Measurements from ENCODE around the gene HLA-DOA. TPM values are rescaled to one million over a fixed set of nuclear protein-coding genes. Genes with fewer than 3 reads are reported as not detected.

Gene HLA-DOA
- total and polyA plus RNA-seq, 10 of the 15 experiments (the other 5 are each of a cell fraction or from before 2014, with no cell fraction given), result 8.8 to 108 (median 58.3) TPM

DNA sequence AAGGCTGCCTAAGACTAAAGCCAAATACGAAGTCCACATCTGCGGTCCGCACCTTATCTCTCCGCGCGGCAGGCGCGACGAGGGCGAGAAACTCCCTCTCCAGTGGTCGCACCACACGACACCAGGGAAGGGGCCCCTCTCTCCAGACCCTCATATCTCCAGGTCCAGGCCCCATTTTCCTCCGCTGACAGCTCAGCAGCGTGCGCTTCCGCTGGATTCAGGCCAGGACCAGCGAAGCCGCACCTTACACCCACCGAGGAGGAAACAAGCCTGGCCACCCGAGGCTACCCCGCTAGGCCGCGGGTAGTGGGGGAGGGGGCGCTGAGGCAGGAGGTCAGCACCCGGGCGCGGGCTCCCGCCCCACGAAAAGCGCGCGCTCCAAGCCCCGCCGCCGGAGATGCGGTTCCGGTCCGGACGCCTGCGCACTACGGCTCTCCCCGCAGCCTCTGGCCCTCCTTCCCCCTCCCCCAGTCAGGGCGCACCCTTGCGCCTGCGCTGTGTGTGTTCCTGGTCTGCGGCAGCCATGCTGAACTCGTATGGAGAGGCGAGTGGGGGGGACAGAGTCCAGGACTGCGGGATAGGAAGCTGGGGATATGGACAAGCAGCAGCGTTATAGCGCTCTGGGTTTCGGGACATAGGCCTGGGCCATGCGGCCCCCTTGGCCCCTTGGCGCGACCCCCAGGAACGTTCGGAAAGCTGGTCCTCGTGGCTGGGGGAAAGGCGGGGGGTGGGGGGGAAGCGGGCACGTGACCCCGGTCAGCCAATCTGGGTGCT, 41.1 kb downstream of the HLA-DOA start, which contains the start of gene BRD2 (continued):
- TF ChIP-seq FOXK2 (IDR thresholded peaks at IDR 0.05), result 0 out of 2 replicates have a peak, but pooled peaks have one; percentile 30

DNA sequence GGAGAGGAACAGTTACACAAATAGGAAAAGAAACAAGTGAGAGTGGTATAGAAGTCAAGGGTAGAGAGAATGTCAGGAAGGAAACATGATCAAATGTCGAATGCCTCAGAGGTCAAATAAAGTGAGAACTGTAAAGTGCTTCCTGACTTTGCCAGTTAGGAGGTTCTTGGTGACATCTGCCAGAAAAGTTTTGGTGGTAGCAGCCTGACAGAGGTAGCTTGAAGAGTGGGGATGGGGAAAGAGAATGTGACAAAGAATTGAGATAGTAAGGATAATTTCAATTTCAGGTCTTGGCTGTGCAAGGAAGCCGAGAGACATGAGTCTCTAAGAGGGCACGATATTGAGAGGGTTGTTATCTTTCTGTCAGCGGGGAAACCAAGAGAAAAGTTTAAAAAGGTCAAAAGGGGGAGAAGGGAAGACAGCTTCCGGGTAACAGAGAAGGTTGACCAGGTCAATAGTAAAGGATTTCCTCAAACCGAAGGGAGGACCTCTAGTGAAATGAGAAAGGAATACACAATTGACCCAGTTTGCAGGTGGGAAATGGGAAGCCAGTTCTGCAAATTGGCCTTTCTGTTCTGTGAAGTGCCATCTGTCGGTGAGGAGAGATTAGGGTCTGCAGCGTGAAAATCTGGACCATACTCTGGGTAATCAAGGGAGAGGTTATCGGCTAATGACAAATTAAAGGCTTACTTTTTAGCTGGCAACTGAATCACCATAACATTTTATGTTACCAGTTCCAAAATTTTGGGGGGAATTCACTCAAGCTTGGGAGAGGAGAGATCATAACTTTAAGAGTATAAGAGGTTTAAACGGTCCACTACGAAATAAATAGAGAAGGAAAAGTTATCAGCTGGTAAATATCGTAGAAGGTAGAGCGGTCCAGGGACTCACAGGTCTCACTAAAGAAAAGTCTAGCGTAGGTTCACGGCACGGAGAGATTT, 42.0 kb downstream of the HLA-DOA start:
- Histone ChIP-seq H3K79me2 (ENCODE audit: control insufficient read depth, insufficient read depth, low read length) (peaks cover 61% of the 10 kb centered on the region), H3K4me2 (ENCODE audit: control insufficient read depth, insufficient read depth) (peak overlapping the region; percentile 98), H3K9me3 (replicated peaks; ENCODE audit: control insufficient read depth, insufficient read depth, low read length) (no peaks in the 10 kb centered on the region), H3K27ac (ENCODE audit: control insufficient read depth, insufficient read depth) (peak overlapping the region; percentile 100), H3K9ac (ENCODE audit: control insufficient read depth, insufficient read depth, low read length) (peak overlapping the region; percentile 100), H3K4me3 (peak overlapping the region; percentile 90), H2AFZ (ENCODE audit: control insufficient read depth, low read depth, low read length) (peak overlapping the region; percentile 88), H4K20me1 (ENCODE audit: control insufficient read depth, insufficient read depth) (no peaks in the 10 kb centered on the region), H3K36me3 (ENCODE audit: control insufficient read depth in 2 of 2, insufficient read depth in 2 of 2, low read length in 1 of 2) (peaks cover 1 to 2% of the 10 kb centered on the region in 2 experiments; a peak in 2 of 4 replicates), H3K27me3 (replicated peaks in 1 of 2; ENCODE audit: control insufficient read depth in 2 of 2, insufficient read depth in 2 of 2, low read length in 1 of 2) (no peaks in the 10 kb centered on the region), H3K4me1 (ENCODE audit: control insufficient read depth, insufficient read depth, low read length) (peaks cover 8% of the 10 kb centered on the region)
- ChIA-PET SMC1A (ENCODE audit: uncharacterized antibody, unreplicated experiment) (interaction anchor here (0.6 to 17.2 kb wide), 10 partner anchors 12 to 82 kb away, joined by 3 to 347 read pairs (median 7); partner anchors contain the start of genes HLA-DMA and HLA-DMB), CTCF (interaction anchor here (0.9 to 13.8 kb wide), 15 partner anchors 13 to 356 kb away, joined by 3 to 243 read pairs (median 8); partner anchors contain the start of genes HLA-DMA and HLA-DMB), RAD21 (ENCODE audit: unreplicated experiment) (interaction anchor here (0.7 to 12.2 kb wide), 13 partner anchors 8 to 129 kb away, joined by 3 to 224 read pairs (median 4); partner anchors contain the start of genes HLA-DMA, HLA-DMB and TAP2), POLR2A (interaction anchor here (0.8 to 16.6 kb wide), 17 partner anchors 11 to 145 kb away, joined by 3 to 486 read pairs (median 4); partner anchors contain the start of genes HLA-DMA, HLA-DMB, HLA-DPA1 and HLA-DPB1)
- in situ Hi-C loops (cut with MboI) (loop anchor here (25.0 kb wide), 2 partner anchors 1405 to 1695 kb away; partner anchors contain the start of gene LTA), intact Hi-C loops (cut with micrococcal nuclease; ENCODE audit: unreplicated experiment) (no loop called here)
- DNase-seq (ENCODE audit: low read depth, low spot score) (no peak), FAIRE-seq (peak; percentile 87), ATAC-seq (no peak)
- under 1% methylated on average over 16 of the region's 16 CpGs for WGBS (ENCODE audit: insufficient coverage, insufficient replicate concordance, low lambda C conversion rate, missing lambda C conversion rate)
- no TSS peak for BruUV-seq (replicated peaks)
- TF ChIP-seq RAD21 (IDR thresholded peaks at IDR 0.05; ENCODE audit: insufficient read depth, low read depth, low read length) (peak; percentile 29; the same call in 1 of the 2 replicates), MYB (IDR thresholded peaks at IDR 0.05; ENCODE audit: borderline replicate concordance, low read depth, low read length) (no peak), SREBF2 (IDR thresholded peaks at IDR 0.05; ENCODE audit: low read length) (no peak), NBN (IDR thresholded peaks at IDR 0.05) (peak; percentile 47; the same call in 1 of the 2 replicates), SMC3 (IDR thresholded peaks at IDR 0.05; ENCODE audit: borderline replicate concordance, low read length) (peak; percentile 43; the same call in 1 of the 2 replicates), CBFB (IDR thresholded peaks at IDR 0.05; ENCODE audit: low read depth) (peak; percentile 21; the same call in 1 of the 2 replicates), SMARCA5 (IDR thresholded peaks at IDR 0.05) (peak; percentile 76; the same call in 1 of the 2 replicates), BMI1 (IDR thresholded peaks at IDR 0.05; ENCODE audit: borderline replicate concordance) (no peak), SREBF1 (IDR thresholded peaks at IDR 0.05; ENCODE audit: low read length) (no peak), IKZF2 (IDR thresholded peaks at IDR 0.05) (peak in 1 of 2 experiments; percentile 27; a peak in 1 of 4 replicates), POLR2AphosphoS5 (IDR thresholded peaks at IDR 0.05; ENCODE audit: low read length) (no peak; the same call in 1 of the 2 replicates), EED (IDR thresholded peaks at IDR 0.05; ENCODE audit: low read depth) (peak; percentile 67)
- TF ChIP-seq, protein P1, sequence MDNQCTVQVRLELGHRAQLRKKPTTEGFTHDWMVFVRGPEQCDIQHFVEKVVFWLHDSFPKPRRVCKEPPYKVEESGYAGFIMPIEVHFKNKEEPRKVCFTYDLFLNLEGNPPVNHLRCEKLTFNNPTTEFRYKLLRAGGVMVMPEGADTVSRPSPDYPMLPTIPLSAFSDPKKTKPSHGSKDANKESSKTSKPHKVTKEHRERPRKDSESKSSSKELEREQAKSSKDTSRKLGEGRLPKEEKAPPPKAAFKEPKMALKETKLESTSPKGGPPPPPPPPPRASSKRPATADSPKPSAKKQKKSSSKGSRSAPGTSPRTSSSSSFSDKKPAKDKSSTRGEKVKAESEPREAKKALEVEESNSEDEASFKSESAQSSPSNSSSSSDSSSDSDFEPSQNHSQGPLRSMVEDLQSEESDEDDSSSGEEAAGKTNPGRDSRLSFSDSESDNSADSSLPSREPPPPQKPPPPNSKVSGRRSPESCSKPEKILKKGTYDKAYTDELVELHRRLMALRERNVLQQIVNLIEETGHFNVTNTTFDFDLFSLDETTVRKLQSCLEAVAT (IDR thresholded peaks at IDR 0.05), result 0 out of 2 replicates have a peak, but pooled peaks have one; percentile 27
- TF ChIP-seq, protein P2, sequence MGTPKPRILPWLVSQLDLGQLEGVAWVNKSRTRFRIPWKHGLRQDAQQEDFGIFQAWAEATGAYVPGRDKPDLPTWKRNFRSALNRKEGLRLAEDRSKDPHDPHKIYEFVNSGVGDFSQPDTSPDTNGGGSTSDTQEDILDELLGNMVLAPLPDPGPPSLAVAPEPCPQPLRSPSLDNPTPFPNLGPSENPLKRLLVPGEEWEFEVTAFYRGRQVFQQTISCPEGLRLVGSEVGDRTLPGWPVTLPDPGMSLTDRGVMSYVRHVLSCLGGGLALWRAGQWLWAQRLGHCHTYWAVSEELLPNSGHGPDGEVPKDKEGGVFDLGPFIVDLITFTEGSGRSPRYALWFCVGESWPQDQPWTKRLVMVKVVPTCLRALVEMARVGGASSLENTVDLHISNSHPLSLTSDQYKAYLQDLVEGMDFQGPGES (IDR thresholded peaks at IDR 0.05), result no peak
- TF ChIP-seq, protein P3, sequence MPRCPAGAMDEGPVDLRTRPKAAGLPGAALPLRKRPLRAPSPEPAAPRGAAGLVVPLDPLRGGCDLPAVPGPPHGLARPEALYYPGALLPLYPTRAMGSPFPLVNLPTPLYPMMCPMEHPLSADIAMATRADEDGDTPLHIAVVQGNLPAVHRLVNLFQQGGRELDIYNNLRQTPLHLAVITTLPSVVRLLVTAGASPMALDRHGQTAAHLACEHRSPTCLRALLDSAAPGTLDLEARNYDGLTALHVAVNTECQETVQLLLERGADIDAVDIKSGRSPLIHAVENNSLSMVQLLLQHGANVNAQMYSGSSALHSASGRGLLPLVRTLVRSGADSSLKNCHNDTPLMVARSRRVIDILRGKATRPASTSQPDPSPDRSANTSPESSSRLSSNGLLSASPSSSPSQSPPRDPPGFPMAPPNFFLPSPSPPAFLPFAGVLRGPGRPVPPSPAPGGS (IDR thresholded peaks at IDR 0.05; ENCODE audit: borderline replicate concordance, insufficient read depth, low read depth, low read length, poor library complexity, severe bottlenecking), result no peak
